DMS53 treated with DMSO at 0.1 percent for 48 hours (cell line): ENCODE measurements around the gene ATG2A.

Experiments
- DNase-seq: peaks from one replicate; lab custom pipeline; 2025; ENCODE audit not compliant: unreplicated experiment; lab: John Stamatoyannopoulos, UW

The ATG2A gene

DNA sequence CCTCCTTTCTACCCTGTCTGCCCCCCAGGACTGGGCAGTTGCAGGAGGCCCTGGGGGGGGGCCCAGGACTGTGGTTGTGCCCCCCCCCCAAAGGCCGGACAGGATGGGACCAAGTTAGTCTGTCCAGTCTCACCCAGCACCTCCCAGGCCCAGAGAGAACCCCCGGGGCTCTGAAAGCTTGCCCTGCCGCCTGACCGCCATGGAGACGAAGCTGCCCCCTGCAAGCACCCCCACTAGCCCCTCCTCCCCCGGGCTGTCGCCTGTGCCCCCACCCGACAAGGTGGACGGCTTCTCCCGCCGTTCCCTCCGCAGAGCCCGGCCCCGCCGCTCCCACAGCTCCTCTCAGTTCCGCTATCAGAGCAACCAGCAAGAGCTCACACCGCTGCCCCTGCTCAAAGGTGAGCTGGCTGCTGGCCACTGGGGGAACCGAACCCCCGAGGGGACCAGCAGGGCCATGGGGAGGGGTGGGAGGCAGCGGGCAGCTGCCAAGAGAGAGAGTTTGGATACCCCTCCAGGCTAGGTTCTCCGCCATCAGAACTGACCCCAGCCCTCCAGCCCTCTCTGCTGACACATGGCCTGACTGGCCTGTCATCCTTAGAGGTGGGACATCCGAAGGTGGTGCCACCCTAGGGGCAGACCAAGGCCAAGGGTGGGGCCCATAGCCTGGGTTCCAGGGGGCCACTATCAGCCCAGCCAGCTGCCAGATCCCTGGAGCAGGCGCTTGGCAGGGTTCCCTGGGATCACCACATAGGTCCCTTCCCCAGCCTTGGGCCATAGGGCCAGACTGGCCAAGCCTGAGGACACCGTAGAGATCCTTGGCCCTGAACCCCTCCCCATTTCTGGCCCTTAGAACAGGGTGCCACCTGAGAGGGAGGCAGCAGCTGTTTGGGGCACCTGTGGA is 8.8 kb upstream of the ATG2A start:
- no peak for DNase-seq

- DNase-seq: no peak
Measured at GRCh38 chr11:64924910-64925284, 7.9 kb upstream of the ATG2A start.

DNA sequence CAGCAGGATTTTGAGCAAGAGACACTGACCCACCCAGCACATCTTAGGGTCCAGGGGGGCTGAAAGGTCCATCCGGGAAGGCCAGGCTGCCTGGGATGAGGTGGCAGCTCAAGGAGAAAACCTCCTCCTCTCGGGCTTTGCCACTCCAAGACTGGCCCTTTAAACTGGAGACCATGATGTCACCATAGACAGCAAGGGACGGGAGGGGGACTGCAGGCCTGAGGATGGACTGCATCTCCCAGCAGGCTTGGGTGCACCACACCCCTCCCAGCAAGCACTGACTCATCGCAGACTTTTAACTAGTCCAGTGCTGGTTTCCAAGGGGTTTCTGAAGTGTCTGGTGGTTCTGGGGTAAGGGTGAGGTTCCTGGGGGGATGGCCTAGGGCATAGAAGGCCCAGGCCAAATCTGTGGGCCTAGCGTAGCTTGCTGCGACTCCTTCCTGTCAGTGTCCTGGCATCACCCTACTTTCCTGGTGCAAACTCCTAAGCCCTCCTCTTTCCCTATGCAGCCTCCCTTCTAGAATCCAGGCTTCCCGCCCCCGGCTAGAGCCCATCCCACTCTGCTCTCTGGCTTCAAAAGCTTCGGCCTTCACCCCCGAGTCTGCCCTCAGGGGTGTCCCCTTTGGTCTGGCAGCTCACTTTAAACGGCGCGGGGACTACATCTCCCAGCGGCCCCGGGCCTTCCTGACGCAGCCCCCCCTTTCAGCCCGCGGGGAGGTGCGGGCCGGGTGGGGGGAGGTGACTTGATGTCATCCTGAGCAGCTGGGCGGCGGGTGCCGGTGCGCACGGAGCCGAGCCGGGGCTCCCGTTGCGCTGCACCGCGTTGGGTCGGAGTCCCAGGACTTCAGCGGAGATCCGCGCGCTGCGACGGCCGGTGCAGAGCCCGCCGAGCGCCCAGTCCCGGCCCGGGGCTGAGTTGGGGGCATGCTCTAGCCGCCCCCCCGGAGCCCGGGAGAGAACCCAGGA is 7.2 kb upstream of the ATG2A start, which contains the start of gene PPP2R5B:
Gene PPP2R5B (plus strand): TSS at position 746 of the 966 bp plus-strand sequence. CDS start 1,046 bp downstream, outside the sequence.
- DNase-seq: peak; percentile 81

DNA sequence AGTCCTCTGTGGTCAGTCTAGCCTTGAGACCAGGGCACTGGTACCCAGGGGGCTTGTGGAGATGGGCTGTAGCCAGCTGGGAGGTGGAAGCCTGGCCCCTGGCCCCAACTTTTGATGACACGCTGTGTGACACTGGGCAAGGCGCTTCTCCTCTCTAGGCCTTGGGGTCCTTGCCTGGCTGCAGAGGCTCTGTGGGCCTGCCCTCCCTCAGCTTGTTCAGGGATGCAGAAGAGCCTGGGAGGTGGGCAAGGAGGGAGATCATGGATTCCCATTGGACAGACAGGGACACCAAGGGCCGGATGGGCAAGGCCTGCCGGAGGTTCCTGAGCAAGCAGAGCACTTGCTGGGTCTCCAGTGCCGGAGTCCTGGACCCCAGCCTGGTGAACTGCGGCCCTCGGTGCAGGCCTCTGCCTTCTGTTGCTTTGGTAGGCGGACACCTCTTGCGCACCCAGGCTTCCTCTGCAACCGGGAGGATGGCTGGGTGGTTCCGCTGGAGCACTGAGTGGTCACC is 6.2 kb upstream of the ATG2A start:
- DNase-seq: no peak

- no peak for DNase-seq
Measured at GRCh38 chr11:64921384-64921783, 4.4 kb upstream of the ATG2A start.

- no peak for DNase-seq
Measured at GRCh38 chr11:64920124-64920523, 3.1 kb upstream of the ATG2A start.

DNA sequence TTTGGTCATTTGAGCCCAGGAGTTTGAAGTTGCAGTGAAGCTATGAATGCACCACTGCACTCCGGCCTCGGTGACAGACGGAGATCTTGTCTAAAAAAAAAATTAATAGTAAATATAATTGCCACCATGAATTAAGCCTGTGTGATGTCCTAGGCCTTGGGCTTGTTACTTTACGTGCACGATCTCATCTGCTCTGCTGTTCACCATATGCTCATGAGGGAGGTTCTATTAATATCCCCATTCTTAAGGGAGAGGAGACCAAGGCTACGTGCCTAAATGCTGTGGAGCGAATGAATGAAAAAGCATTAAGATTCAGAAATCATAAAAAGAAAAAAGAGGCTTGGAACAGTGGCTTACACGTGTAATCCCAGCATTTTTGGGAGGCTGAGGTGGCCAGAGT is 2.6 kb upstream of the ATG2A start:
- DNase-seq: no peak

GRCh38 chr11:64918017-64918416 is 1.0 kb upstream of the ATG2A start:
- DNase-seq: no peak

GRCh38 chr11:64917663-64917995 is 620 bp upstream of the ATG2A start:
- DNase-seq: no peak

GRCh38 chr11:64916040-64916774 is 802 bp downstream of the ATG2A start:
- no peak for DNase-seq

- no peak for DNase-seq
Measured at GRCh38 chr11:64915376-64915887, 1.6 kb downstream of the ATG2A start.

DNA sequence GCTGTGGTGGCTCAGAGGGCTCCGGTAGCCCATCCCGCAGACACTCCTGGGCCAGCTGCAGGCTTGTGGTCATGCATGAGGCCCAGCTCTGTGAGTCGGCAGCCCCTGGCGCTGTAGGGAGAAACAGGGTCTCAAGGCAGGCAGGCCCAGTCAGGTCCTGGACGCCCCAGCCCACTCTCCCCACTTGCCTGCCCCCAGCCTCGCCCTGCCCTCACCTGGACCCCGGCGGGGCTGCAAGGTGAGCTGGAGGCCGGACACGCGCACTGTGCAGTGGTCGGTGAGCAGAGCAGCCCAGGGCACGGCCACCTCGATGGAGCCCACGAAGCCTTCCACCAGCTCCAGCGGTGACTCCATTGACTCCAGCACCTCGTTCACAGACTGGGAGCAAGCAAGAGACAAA is 2.9 kb downstream of the ATG2A start:
- DNase-seq: no peak

DNA sequence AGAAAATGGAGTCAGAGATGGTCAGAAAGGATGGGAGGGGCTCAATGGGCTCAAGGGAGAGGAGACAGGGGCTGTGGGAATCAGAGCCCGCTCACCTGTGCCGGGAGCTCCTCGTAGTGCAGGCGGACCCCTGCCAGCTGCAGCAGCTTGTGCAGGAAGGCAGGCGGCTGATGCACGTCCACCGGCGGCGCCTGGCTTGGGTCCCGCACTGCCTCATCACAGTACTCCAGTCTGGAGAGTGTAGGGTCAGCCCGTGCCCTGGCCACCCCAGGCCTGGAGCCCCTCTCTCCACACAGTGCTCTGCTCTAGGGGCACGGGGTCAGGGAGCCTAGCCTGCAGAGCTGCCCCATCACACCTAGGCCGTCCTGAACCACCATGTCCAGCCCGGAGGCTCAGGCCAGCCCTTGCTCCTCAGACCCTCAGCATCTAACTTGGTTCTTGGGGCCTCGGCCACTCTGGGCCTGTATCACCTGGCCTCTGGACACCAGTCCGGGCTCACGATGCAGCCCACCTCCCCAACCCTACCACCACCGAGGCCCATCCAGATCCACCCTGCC is 3.8 kb downstream of the ATG2A start:
- no peak for DNase-seq

GRCh38 chr11:64911689-64912088 is 5.3 kb downstream of the ATG2A start:
- DNase-seq: no peak

DNA sequence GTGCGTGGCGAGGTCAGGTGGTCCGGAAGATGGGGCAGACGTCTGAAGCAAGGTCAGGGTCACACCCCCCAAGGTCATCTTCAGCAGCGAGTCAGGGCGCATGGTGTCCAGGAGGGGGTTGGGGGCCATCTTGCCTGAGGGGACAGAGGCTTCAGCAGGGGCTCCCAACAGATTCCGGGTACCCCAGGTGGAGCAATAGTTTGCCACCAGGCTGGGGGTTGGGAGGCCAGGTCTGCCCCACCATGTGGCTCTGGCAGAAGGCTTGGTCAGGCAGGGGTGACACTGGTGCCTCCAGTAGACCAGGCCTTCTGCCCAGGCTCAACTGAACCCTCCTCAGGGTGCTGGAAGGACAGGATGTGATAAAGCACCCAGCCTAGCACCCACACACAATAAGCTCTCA is 5.9 kb downstream of the ATG2A start:
- DNase-seq: no peak

GRCh38 chr11:64910451-64911093 is 6.4 kb downstream of the ATG2A start:
- DNase-seq: no peak

- DNase-seq: no peak
Measured at GRCh38 chr11:64909653-64910343, 7.2 kb downstream of the ATG2A start.

DNA sequence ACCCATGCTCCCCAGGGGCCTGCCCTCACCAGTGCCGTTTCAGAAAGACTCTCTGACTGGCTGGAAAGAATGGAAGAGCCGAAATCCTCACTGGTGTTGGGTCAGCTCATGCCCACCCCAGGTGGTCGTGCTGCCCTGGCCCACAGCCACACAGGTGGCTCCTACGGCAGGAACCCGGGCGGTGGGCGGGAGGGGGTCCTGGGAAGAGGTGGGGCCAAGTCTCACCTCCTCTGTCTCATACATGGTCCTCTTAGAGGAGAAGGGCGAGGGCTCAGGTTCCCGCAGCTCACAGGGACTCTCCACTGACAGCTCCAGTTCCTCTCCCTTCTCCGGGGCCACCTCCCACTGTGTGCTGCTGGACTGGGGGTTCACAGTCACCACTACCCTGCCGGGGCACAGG is 8.2 kb downstream of the ATG2A start:
- DNase-seq: no peak

GRCh38 chr11:64906314-64906635 is 10.7 kb downstream of the ATG2A start:
- DNase-seq: no peak
